ENCODE data around the gene KLHDC2.

DNA sequence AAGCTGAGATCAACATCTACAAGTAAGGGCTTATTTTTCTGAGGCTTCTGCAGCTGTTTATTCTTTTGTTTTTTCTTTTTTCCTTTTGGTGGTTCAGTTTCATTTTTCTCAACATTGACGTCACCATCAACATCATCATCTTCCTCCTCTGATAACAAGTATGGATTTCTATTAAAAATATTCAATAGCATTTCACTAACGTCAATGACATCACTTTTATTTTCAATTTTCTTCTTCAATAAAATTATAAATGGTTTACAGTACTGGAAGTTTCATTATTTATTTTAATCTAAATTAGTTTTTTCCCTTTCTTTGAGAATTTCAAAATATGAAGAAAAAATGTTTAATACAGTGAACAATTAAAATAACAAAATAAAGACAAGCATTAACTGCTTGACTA, 60.7 kb downstream of the KLHDC2 start:
- no peak for TF ChIP-seq POLR2AphosphoS5 (IDR thresholded peaks at IDR 0.05)
- no peak for TF ChIP-seq EP300 (IDR thresholded peaks at IDR 0.05)
